HG03521 (cell line): ENCODE data around the gene CENPC.
"Not testable (repeated sequence)": the region's sequence is repeated elsewhere in the genome, so short reads cannot be mapped to it uniquely, and the experiment has no call there.

ENCODE experiments used
- ATAC-seq: cut with Tn5 transposase; IDR thresholded peaks from one replicate; pipeline ENCODE4 v1.9.1; 2021; ENCODE audit warnings: mild to moderate bottlenecking, moderate library complexity; ENCODE audit not compliant: unreplicated experiment

Gene CENPC

GRCh38 chr4:67545199-67546003, at the start of gene CENPC:
Gene CENPC (minus strand): TSS chr4:67545503. CDS start chr4:67545355, 148 bp downstream.
- peak; percentile 93 for ATAC-seq

GRCh38 chr4:67593741-67594175, 48.5 kb upstream of the CENPC start:
- no peak for ATAC-seq

- ATAC-seq: no peak
Measured at GRCh38 chr4:67587156-67587555, 41.9 kb upstream of the CENPC start.

GRCh38 chr4:67584496-67584895, 39.2 kb upstream of the CENPC start:
- ATAC-seq: no peak

GRCh38 chr4:67581913-67582312, 36.6 kb upstream of the CENPC start:
- no peak for ATAC-seq

- peak; percentile 34 for ATAC-seq
Measured at GRCh38 chr4:67581208-67581857, 36.0 kb upstream of the CENPC start.

GRCh38 chr4:67580577-67580976, 35.3 kb upstream of the CENPC start:
- no peak for ATAC-seq

- ATAC-seq: peak; percentile 31
Measured at GRCh38 chr4:67576538-67576937, 31.2 kb upstream of the CENPC start.

GRCh38 chr4:67576059-67576466, 30.8 kb upstream of the CENPC start:
- ATAC-seq: no peak

GRCh38 chr4:67575232-67576058, 30.1 kb upstream of the CENPC start:
- peak; percentile 95 for ATAC-seq

GRCh38 chr4:67573193-67573592, 27.9 kb upstream of the CENPC start:
- ATAC-seq: no peak

GRCh38 chr4:67571975-67572374, 26.7 kb upstream of the CENPC start:
- no peak for ATAC-seq

- ATAC-seq: no peak
Measured at GRCh38 chr4:67570537-67570936, 25.2 kb upstream of the CENPC start.

GRCh38 chr4:67568820-67569219, 23.5 kb upstream of the CENPC start:
- ATAC-seq: no peak

GRCh38 chr4:67566335-67566734, 21.0 kb upstream of the CENPC start:
- no peak for ATAC-seq

- no peak for ATAC-seq
Measured at GRCh38 chr4:67565284-67565683, 20.0 kb upstream of the CENPC start.

GRCh38 chr4:67558493-67558892, 13.2 kb upstream of the CENPC start, which contains the start of gene STAP1:
Gene STAP1 (plus strand): TSS chr4:67558727. CDS start chr4:67558810, 83 bp downstream.
- ATAC-seq: no peak

GRCh38 chr4:67556436-67556835, 11.1 kb upstream of the CENPC start:
- ATAC-seq: no peak

- no peak for ATAC-seq
Measured at GRCh38 chr4:67555447-67555846, 10.1 kb upstream of the CENPC start.

GRCh38 chr4:67554096-67554495, 8.8 kb upstream of the CENPC start:
- no peak for ATAC-seq

- not testable (repeated sequence) for ATAC-seq
Measured at GRCh38 chr4:67552146-67552792, 7.0 kb upstream of the CENPC start.
